B cell (primary cell): ENCODE results near the gene DYRK2. TPM values are rescaled to one million over a fixed set of nuclear protein-coding genes. Genes with fewer than 3 reads are reported as not detected.

ENCODE experiments used
- ATAC-seq: fragments of 200-7000 bp; cut with Tn5 transposase; one replicate; pipeline ENCODE4 v1.10.0; 2021; ENCODE audit warnings: low read depth, mild to moderate bottlenecking, moderate number of reproducible peaks, moderate library complexity
- CTCF ChIA-PET: fragments of 350-600 bp; sonication (Branson Sonifier 250); formaldehyde crosslinking; loops from one replicate; lab custom pipeline; 2021; ENCODE audit warnings: antibody characterized with exemption, inconsistent platforms; lab: Charles Lee
- POLR2A ChIA-PET: fragments of 350-600 bp; sonication (Branson Sonifier 250); formaldehyde crosslinking; loops from one replicate; lab custom pipeline; 2021; ENCODE audit warnings: antibody characterized with exemption; lab: Charles Lee
- DNase-seq: peaks from one replicate; pipeline ENCODE4 v3.0.0; 2013
- H2AFZ ChIP-seq: 2 replicates; pipeline ENCODE4 v1.6.1; 2012; ENCODE audit warnings: mild to moderate bottlenecking, low read depth, low read length; ENCODE audit not compliant: insufficient read depth, poor library complexity, severe bottlenecking
- H3K27ac ChIP-seq, 2 donors: 1 replicate in 1 of 2; 2 replicates in 1 of 2; pipeline ENCODE4 v1.5.1; 2012 to 2013; ENCODE audit warnings: low read length in 2 of 2, mild to moderate bottlenecking in 2 of 2, moderate library complexity in 1 of 2
- H3K27me3 ChIP-seq, 4 experiments: fragments of 200-600 bp in 1 of 4; sonication (generic) in 1 of 4; replicated peaks in 1 of 4; 1 replicate in 2 of 4; 2 replicates in 2 of 4; pipeline versions ENCODE4 v1.6.1 to v1.7.0; 2013 to 2016; ENCODE audit warnings: low read length in 3 of 4, mild to moderate bottlenecking in 2 of 4, mixed read lengths in 1 of 4, moderate library complexity in 1 of 4; ENCODE audit not compliant: insufficient read depth in 4 of 4, control insufficient read depth in 3 of 4; ENCODE audit errors: control extremely low read depth in 1 of 4
- H3K36me3 ChIP-seq, 2 experiments: replicated peaks in 1 of 2; 1 replicate in 1 of 2; 2 replicates in 1 of 2; pipeline versions ENCODE4 v1.6.1 to v1.7.1; 2013; ENCODE audit warnings: low read length in 1 of 2; ENCODE audit not compliant: insufficient read depth in 2 of 2, control insufficient read depth in 1 of 2; ENCODE audit errors: control extremely low read depth in 1 of 2, extremely low read depth in 1 of 2
- H3K4me1 ChIP-seq, 2 donors: fragments of 200-600 bp in 1 of 2; sonication (generic) in 1 of 2; 1 replicate in 1 of 2; 2 replicates in 1 of 2; pipeline versions ENCODE4 v1.5.1 to v1.6.1; 2013 to 2017; ENCODE audit warnings: low read length in 2 of 2; ENCODE audit not compliant: control insufficient read depth in 2 of 2, insufficient read depth in 2 of 2
- H3K4me2 ChIP-seq: replicated peaks from 2 replicates; pipeline ENCODE3; 2012; ENCODE audit warnings: mild to moderate bottlenecking, low read depth, low read length; ENCODE audit not compliant: poor library complexity, severe bottlenecking
- H3K4me3 ChIP-seq, 5 experiments: fragments of 200-600 bp in 1 of 5; sonication (generic) in 1 of 5; 1 replicate in 3 of 5; 2 replicates in 2 of 5; pipeline versions ENCODE4 v1.5.1 to v1.7.0; 2011 to 2016; ENCODE audit warnings: low read length in 4 of 5, mild to moderate bottlenecking in 4 of 5, low read depth in 2 of 5, control low read depth in 1 of 5, moderate library complexity in 1 of 5; ENCODE audit not compliant: insufficient read depth in 1 of 5; ENCODE audit errors: control extremely low read depth in 1 of 5, extremely low read depth in 1 of 5
- H3K79me2 ChIP-seq: fragments of 200-600 bp; sonication (generic); one replicate; pipeline ENCODE4 v1.6.0; 2016; ENCODE audit warnings: low read length; ENCODE audit not compliant: control insufficient read depth, insufficient read depth
- H3K9ac ChIP-seq: fragments of 200-600 bp; sonication (generic); 2 replicates; pipeline ENCODE4 v1.6.1; 2017; ENCODE audit warnings: mild to moderate bottlenecking, low read length, moderate library complexity
- H3K9me3 ChIP-seq, 3 donors: one replicate each; pipeline versions ENCODE4 v1.6.1 to v1.7.1; 2013; ENCODE audit warnings: low read length in 2 of 3; ENCODE audit not compliant: control insufficient read depth in 2 of 3, insufficient read depth in 1 of 3; ENCODE audit errors: control extremely low read depth in 1 of 3
- H4K20me1 ChIP-seq: 2 replicates; pipeline ENCODE4 v1.6.0; 2012; ENCODE audit warnings: mild to moderate bottlenecking, low read length; ENCODE audit not compliant: insufficient read depth, control insufficient read depth, poor library complexity, severe bottlenecking
- H3K27ac Mint-ChIP-seq: one replicate; pipeline ENCODE4 v1.8.0; 2021; ENCODE audit warnings: mixed read lengths
- H3K27me3 Mint-ChIP-seq: one replicate; pipeline ENCODE4 v1.8.0; 2021; ENCODE audit warnings: mixed read lengths
- H3K4me1 Mint-ChIP-seq: one replicate; pipeline ENCODE4 v1.8.0; 2021; ENCODE audit warnings: mixed read lengths
- H3K4me3 Mint-ChIP-seq: one replicate; pipeline ENCODE4 v1.8.0; 2021; ENCODE audit warnings: mixed read lengths
- H3K9me3 Mint-ChIP-seq: one replicate; pipeline ENCODE4 v1.8.0; 2022; ENCODE audit warnings: mixed read lengths; ENCODE audit not compliant: insufficient read depth
- CTCF ChIP-seq: fragments of 200-600 bp; IDR thresholded peaks from one replicate; pipeline ENCODE4 v1.8.0; 2022; ENCODE audit warnings: antibody characterized with exemption, mild to moderate bottlenecking
- EZH2 ChIP-seq: IDR thresholded peaks from 2 replicates; pipeline ENCODE4 v1.6.1; 2012; ENCODE audit warnings: borderline replicate concordance, low read depth, mild to moderate bottlenecking, moderate library complexity, low read length; ENCODE audit not compliant: insufficient read depth, poor library complexity, severe bottlenecking
- WGBS: methylation state at CpG from one replicate; pipeline ENCODE4 v1.1.5; 2013; ENCODE audit warnings: missing lambda C conversion rate; ENCODE audit not compliant: insufficient coverage; 5-methylcytosine and 5-hydroxymethylcytosine counted together
- intact Hi-C: fragments of 100-400 bp; cut with micrococcal nuclease; formaldehyde crosslinking; loops from one replicate; pipeline ENCODE4 v1.10.0; 2022
- polyA plus RNA-seq: library from polyadenylated mRNA; depleted of rRNA; stranded (reverse); fragments of >200 nt; gene quantifications from 2 replicates; pipeline ENCODE4 v1.2.3, GENCODE V29; 2012
- total RNA-seq, 2 donors: library from RNA; stranded (reverse); fragments of 120-200 nt in 1 of 2; gene quantifications; 1 replicate in 1 of 2; 2 replicates in 1 of 2; pipeline versions ENCODE4 v1.2.3 to v1.2.4, GENCODE V29; 2013 to 2022

Gene DYRK2
- total and polyA plus RNA-seq, 2 donors (not counting 1 experiment from before 2014, with no cell fraction given): 21.3 to 75.3 TPM

- peak overlapping the region; percentile 63 for H3K4me2 ChIP-seq
- DNase-seq: peak; percentile 79
- peak overlapping the region; percentile 41 for H2AFZ ChIP-seq
Measured at GRCh38 chr12:67698672-67699581, 50.4 kb downstream of the DYRK2 start.

More at GRCh38 chr12:67698672-67699581, 50.4 kb downstream of the DYRK2 start:
- ChIA-PET POLR2A (no interaction called here), CTCF (interaction anchor here (0.5 kb wide), 1 partner anchor 286 kb away, joined by 4 read pairs; no protein-coding TSS in a partner anchor)
- H3K4me3 Mint-ChIP-seq: peak overlapping the region; percentile 78
- H3K27me3 Mint-ChIP-seq: peaks cover 6% of the 10 kb centered on the region
- intact Hi-C loops: loop anchor here (1.0 to 2.0 kb wide), 2 partner anchors 48 to 68 kb away; no protein-coding TSS in a partner anchor
- no peaks in the 10 kb centered on the region for H4K20me1 ChIP-seq
- peak overlapping the region; percentile 80 for H3K27ac Mint-ChIP-seq
- H3K9ac ChIP-seq: peak overlapping the region; percentile 52
- H3K36me3 ChIP-seq: no peaks in the 10 kb centered on the region
- peaks cover 21 to 28% of the 10 kb centered on the region in 2 donors for H3K4me1 ChIP-seq
- peak overlapping the region; percentile 23 to 32 for H3K27ac ChIP-seq
- TF ChIP-seq CTCF: no peak
- TF ChIP-seq EZH2: no peak
- H3K9me3 Mint-ChIP-seq: no peaks in the 10 kb centered on the region
- H3K4me1 Mint-ChIP-seq: peaks cover 33% of the 10 kb centered on the region
- H3K27me3 ChIP-seq: peaks cover 0 to 12% (median 3%) of the 10 kb centered on the region in 4 experiments
- H3K79me2 ChIP-seq: no peaks in the 10 kb centered on the region
- WGBS: no CpG with 5 or more reads among the region's 6 CpGs
- H3K4me3 ChIP-seq: peak overlapping the region; percentile 8 to 65 (median 52)
- peaks cover 0 to 3% (median under 1%) of the 10 kb centered on the region in 3 donors for H3K9me3 ChIP-seq
- ATAC-seq: peak; percentile 86
